Activated CD4-positive, alpha-beta T cell treated with anti-CD3 and anti-CD28 coated beads for 36 hours (primary cell): Measurements from ENCODE around the gene PGM3. TPM values are rescaled to one million over a fixed set of nuclear protein-coding genes. Genes with fewer than 3 reads are reported as not detected.

Source experiments
- ATAC-seq: fragments of 200-7000 bp; cut with Tn5 transposase; one replicate; pipeline ENCODE4 v1.10.0; 2021; ENCODE audit warnings: mild to moderate bottlenecking, moderate library complexity
- CTCF ChIA-PET: fragments of 350-600 bp; sonication (Branson Sonifier 250); formaldehyde crosslinking; loops from one replicate; lab custom pipeline; 2021; ENCODE audit warnings: antibody characterized with exemption; lab: Charles Lee
- POLR2A ChIA-PET: fragments of 350-600 bp; sonication (Branson Sonifier 250); formaldehyde crosslinking; loops from one replicate; lab custom pipeline; 2021; ENCODE audit warnings: antibody characterized with exemption, inconsistent platforms; lab: Charles Lee
- DNase-seq: peaks from one replicate; pipeline ENCODE4 v3.0.0-alpha.2; 2020
- H3K27ac Mint-ChIP-seq: one replicate; pipeline ENCODE4 v1.8.0; 2021; ENCODE audit warnings: mixed read lengths
- H3K27me3 Mint-ChIP-seq: one replicate; pipeline ENCODE4 v1.8.0; 2021; ENCODE audit warnings: mixed read lengths
- H3K36me3 Mint-ChIP-seq: one replicate; pipeline ENCODE4 v1.8.0; 2021; ENCODE audit warnings: low read depth, mixed read lengths
- H3K4me1 Mint-ChIP-seq: one replicate; pipeline ENCODE4 v1.8.0; 2021; ENCODE audit warnings: mixed read lengths
- H3K4me3 Mint-ChIP-seq: one replicate; pipeline ENCODE4 v1.8.0; 2021; ENCODE audit warnings: mild to moderate bottlenecking, moderate library complexity, mixed read lengths
- H3K9me3 Mint-ChIP-seq: one replicate; pipeline ENCODE4 v1.8.0; 2021; ENCODE audit warnings: low read depth, mixed read lengths
- intact Hi-C, 2 experiments: fragments of 100-400 bp; cut with DNase I in 1 of 2; cut with micrococcal nuclease in 1 of 2; formaldehyde crosslinking; loops; one replicate each; pipeline versions ENCODE4 v1.14.2 to v1.15.1; 2022 to 2024; cut with DNase I, micrococcal nuclease
- total RNA-seq, 2 experiments: library from RNA; stranded (reverse); gene quantifications; one replicate each; pipeline ENCODE4 v1.2.3, GENCODE V29; 2021

Gene PGM3
- total RNA-seq, 2 experiments from 2014 or later, result 12.6 to 19.6 TPM

DNA sequence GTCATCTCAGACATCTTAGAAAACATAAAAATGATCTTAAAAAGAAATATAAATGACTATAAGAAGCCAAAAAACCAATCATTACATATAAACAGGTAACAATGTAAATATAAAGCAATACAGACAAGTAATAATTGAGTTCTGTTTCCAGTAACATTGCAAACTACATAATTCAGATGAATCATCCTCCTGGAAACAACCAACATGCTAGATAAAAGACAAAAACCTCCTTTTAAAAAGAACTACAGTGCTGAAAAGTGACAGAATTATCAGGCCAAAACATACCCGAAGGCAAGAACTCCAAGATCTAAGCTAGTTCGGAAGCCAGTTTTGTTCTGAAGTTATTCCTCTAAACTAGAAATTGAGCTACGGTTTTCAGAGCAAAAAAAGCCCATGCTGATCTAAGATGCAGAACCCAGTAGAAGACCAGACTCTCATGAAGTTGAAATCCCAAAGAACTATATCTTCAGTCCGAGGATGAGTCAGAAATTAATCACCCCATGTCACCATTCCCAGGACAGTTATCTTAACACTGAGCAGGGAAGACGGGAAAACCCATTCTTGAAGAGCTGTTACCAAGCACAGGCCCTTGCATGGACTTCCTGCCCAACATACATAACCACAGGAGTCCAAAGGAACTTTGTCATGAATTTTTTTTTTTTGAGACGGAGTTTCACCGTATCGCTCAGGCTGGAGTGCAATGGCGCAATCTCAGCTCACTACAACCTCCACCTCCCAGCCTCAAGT is 9.8 kb downstream of the PGM3 start:
- no peak for DNase-seq
- Mint-ChIP-seq H3K4me3 (no peak overlapping the region), H3K27me3 (no peaks in the 10 kb centered on the region), H3K9me3 (no peaks in the 10 kb centered on the region), H3K36me3 (peaks cover 44% of the 10 kb centered on the region), H3K27ac (no peak overlapping the region), H3K4me1 (no peaks in the 10 kb centered on the region)
- intact Hi-C loops, result no loop called here
- CTCF ChIA-PET, result interaction anchor here (1.1 to 1.5 kb wide), 4 partner anchors 11 to 39 kb away, joined by 3 to 4 read pairs (median 3); no protein-coding TSS in a partner anchor
- no peak for ATAC-seq
- POLR2A ChIA-PET, result no interaction called here

DNA sequence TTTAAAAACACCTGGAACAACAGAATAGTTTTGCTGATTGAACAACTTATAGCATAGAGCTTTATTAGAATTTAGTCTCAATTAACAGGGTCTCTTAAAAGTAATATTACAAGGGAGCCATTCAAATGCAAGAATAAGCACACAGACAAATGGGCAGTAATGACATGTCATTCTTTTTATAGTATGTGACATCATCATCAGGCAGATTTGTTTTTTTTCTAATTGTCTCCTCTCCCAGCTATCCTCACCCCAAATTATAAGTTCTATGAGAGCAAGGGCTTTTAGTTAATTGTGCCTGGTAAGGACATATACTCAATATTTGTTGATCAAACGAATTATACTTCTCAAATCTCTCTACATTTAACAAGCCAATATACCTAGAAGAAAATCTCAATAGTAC is 11.0 kb downstream of the PGM3 start:
- intact Hi-C loops, result no loop called here
- Mint-ChIP-seq H3K4me3 (no peak overlapping the region), H3K4me1 (no peaks in the 10 kb centered on the region), H3K27ac (no peak overlapping the region), H3K36me3 (peaks cover 49% of the 10 kb centered on the region), H3K9me3 (no peaks in the 10 kb centered on the region), H3K27me3 (no peaks in the 10 kb centered on the region)
- ChIA-PET CTCF (interaction anchor here (0.7 kb wide), 1 partner anchor 20 kb away, joined by 3 read pairs; no protein-coding TSS in a partner anchor), POLR2A (no interaction called here)
- ATAC-seq, result no peak
- DNase-seq, result no peak

DNA sequence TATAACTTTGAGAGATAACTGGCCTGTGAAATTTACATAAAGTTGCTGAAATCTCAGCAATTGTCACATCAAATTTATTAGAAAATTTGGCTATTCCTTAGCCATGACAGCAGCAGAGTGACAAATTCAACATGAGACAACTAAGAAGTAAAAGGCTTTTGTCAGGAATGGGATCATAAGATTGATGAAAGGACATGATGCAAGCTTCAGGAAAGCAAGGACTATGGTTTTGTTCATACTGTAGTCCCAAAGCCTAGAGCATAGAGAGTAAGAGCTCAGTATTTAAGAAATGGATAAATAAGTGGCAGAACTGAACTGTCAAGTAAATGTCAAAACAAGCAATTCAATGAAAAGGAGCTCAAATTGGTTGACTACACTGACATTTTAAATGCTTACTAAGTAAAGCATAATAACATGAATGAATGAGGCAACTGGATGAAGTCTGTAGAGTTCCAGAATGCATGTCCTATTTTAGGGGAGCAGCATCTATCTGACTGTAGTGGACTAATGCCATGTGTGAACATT is 12.6 kb downstream of the PGM3 start:
- no peaks in the 10 kb centered on the region for H3K4me1 Mint-ChIP-seq
- H3K4me3 Mint-ChIP-seq, result no peak overlapping the region
- intact Hi-C loops, result no loop called here
- no peaks in the 10 kb centered on the region for H3K27me3 Mint-ChIP-seq
- H3K36me3 Mint-ChIP-seq, result peaks cover 46% of the 10 kb centered on the region
- DNase-seq (no peak), ATAC-seq (no peak)
- ChIA-PET POLR2A (no interaction called here), CTCF (interaction anchor here (1.8 kb wide), 1 partner anchor 8 kb away, joined by 4 read pairs; no protein-coding TSS in a partner anchor)
- H3K9me3 Mint-ChIP-seq, result no peaks in the 10 kb centered on the region
- no peak overlapping the region for H3K27ac Mint-ChIP-seq

DNA sequence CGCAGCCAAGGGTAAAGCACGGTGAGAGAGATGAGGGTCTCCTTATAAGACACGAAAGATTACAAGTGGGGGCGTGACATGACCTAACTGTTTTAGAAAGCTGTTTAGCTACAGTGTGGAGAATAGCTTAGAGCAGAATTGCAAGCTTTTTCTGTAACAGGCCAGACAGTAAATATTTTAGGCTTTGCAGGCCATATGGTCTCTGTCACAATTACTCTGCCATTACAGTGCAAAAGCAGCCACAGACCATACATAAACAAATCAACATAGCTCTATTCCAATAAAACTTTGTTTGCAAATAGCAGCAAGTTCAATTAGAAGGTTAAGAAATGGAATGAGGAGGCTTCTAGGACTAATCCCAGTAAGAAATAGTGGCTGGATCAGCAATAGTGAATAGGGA is 16.8 kb downstream of the PGM3 start:
- Mint-ChIP-seq H3K27me3 (no peaks in the 10 kb centered on the region), H3K27ac (no peak overlapping the region), H3K36me3 (peaks cover 27% of the 10 kb centered on the region), H3K4me3 (no peak overlapping the region), H3K9me3 (no peaks in the 10 kb centered on the region), H3K4me1 (no peaks in the 10 kb centered on the region)
- ATAC-seq, result no peak
- ChIA-PET POLR2A (no interaction called here), CTCF (no interaction called here)
- DNase-seq, result no peak
- intact Hi-C loops, result no loop called here

DNA sequence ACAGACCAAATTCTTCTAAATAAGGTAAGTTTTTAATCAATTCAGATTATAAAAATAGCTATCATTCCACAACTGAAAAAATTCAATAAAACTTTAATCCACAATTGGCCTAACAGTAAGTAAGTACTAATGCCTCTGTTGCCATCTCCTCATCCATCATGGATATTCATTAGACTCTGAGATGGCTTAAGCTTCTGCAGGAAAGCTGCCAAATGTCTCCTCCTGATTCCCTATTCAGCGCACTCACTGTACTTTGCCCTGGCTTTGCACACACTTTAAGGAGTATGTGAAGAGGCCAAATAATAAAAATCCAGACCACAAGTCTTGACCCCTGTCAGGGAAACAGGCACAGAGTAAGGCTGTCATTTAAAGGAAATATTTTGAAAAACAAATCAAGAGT is 23.6 kb downstream of the PGM3 start:
- DNase-seq (no peak), ATAC-seq (no peak)
- POLR2A ChIA-PET, result no interaction called here
- H3K36me3 Mint-ChIP-seq, result peaks cover 46% of the 10 kb centered on the region
- H3K4me3 Mint-ChIP-seq, result no peak overlapping the region
- CTCF ChIA-PET, result interaction anchor here (1.4 kb wide), 1 partner anchor 102 kb away, joined by 4 read pairs; the partner anchor contains the start of gene DOP1A
- no peaks in the 10 kb centered on the region for H3K4me1 Mint-ChIP-seq
- H3K27me3 Mint-ChIP-seq, result no peaks in the 10 kb centered on the region
- intact Hi-C loops, result no loop called here
- H3K9me3 Mint-ChIP-seq, result no peaks in the 10 kb centered on the region
- no peak overlapping the region for H3K27ac Mint-ChIP-seq

DNA sequence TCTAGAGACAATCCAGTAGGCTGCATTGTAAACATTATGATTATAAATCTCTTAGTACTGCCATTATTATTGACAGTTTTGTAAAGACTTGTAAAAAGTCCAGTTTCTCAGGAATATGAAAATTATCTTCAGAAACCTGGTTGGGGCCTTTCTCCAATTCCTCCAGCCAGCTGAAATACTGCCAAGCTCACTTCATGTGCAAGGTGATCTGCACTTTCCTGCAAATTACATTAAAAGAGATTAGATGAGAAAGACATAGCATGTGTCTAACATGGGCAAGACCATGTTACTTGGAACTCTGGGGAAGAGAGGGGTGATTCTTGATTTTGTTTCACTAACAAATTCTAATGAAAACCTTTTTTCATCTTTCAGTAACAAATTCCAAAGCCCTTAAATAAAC is 24.0 kb downstream of the PGM3 start:
- no peaks in the 10 kb centered on the region for H3K9me3 Mint-ChIP-seq
- ATAC-seq, result no peak
- H3K4me1 Mint-ChIP-seq, result no peaks in the 10 kb centered on the region
- no peak overlapping the region for H3K27ac Mint-ChIP-seq
- ChIA-PET CTCF (interaction anchor here (1.4 kb wide), 1 partner anchor 102 kb away, joined by 4 read pairs; the partner anchor contains the start of gene DOP1A), POLR2A (no interaction called here)
- no peaks in the 10 kb centered on the region for H3K27me3 Mint-ChIP-seq
- H3K36me3 Mint-ChIP-seq, result peaks cover 45% of the 10 kb centered on the region
- no peak for DNase-seq
- intact Hi-C loops, result no loop called here
- no peak overlapping the region for H3K4me3 Mint-ChIP-seq

DNA sequence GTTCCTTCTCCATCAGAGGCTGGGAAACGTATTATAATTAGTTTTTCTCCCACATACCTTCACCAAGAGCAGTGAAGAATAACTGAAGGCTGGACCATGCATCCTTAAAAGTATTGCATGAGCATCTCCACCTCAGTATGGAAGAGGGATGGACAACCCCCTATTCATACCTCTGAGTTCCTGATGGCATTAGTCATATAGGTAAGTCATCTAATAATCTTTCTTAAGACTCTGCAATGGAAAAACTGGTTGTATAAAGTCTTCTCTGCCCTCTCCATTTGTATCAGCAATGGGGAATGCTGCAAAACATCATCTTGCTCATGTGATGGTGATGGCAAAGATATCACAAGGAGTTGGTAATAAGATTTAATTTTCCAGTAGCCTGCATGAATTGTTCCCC is 24.5 kb downstream of the PGM3 start:
- ChIA-PET POLR2A (no interaction called here), CTCF (interaction anchor here (0.6 kb wide), 1 partner anchor 53 kb away, joined by 3 read pairs; no protein-coding TSS in a partner anchor)
- Mint-ChIP-seq H3K27me3 (no peaks in the 10 kb centered on the region), H3K4me1 (no peaks in the 10 kb centered on the region), H3K9me3 (no peaks in the 10 kb centered on the region), H3K36me3 (peaks cover 45% of the 10 kb centered on the region), H3K4me3 (no peak overlapping the region), H3K27ac (no peak overlapping the region)
- intact Hi-C loops, result no loop called here
- ATAC-seq (no peak), DNase-seq (no peak)

DNA sequence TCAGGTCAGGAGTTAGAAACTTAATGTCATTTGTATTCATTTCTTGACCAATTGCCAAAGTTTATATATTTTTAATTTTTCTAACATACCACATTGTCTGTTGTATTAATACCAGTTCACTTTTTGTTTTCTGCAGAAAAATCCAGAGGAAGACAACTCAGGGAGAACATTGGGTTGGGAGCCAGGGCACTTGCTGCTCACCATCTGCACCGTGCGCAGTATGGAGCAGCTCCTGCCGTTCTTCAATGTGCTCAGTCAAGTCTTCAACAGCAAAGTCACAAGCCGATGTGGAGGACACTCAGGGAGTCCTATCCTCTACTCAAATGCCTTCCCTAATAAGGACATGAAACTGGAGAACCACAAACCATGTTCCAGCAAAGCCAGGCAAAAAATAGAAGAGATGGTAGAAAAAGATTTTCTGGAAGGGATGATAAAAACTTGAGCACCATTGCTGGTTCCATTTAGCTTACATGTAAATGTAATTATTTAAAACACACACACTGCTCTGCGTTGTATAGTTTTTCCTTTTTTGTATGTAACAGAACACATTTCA is 25.3 kb downstream of the PGM3 start:
- H3K4me1 Mint-ChIP-seq, result no peaks in the 10 kb centered on the region
- DNase-seq (no peak), ATAC-seq (no peak)
- no peaks in the 10 kb centered on the region for H3K27me3 Mint-ChIP-seq
- intact Hi-C loops, result no loop called here
- no peak overlapping the region for H3K27ac Mint-ChIP-seq
- H3K9me3 Mint-ChIP-seq, result no peaks in the 10 kb centered on the region
- peaks cover 39% of the 10 kb centered on the region for H3K36me3 Mint-ChIP-seq
- CTCF ChIA-PET, result interaction anchor here (0.6 to 1.2 kb wide), 2 partner anchors 52 to 101 kb away, joined by 3 to 4 read pairs; partner anchors contain the start of gene DOP1A
- POLR2A ChIA-PET, result no interaction called here
- H3K4me3 Mint-ChIP-seq, result no peak overlapping the region

DNA sequence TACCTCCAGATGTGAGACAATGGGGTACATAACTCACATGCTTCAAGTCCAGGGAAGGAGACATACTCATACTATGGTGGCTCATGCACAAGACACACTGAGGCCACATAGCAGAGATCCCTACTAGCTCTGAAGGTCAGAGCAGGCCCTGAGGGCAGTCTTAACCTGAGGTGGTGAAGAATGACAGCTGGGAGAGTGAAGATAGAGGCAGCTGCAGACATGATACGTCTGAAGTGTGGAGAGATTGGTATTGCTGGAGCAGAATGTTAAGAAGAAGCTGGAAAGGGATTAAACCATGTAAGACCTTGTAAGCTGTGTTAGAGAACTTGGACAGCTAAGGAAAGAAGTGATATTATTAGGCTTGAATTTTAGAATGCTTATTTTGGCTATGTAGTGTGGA is 32.9 kb downstream of the PGM3 start:
- CTCF ChIA-PET, result no interaction called here
- POLR2A ChIA-PET, result no interaction called here
- no peak for ATAC-seq

DNA sequence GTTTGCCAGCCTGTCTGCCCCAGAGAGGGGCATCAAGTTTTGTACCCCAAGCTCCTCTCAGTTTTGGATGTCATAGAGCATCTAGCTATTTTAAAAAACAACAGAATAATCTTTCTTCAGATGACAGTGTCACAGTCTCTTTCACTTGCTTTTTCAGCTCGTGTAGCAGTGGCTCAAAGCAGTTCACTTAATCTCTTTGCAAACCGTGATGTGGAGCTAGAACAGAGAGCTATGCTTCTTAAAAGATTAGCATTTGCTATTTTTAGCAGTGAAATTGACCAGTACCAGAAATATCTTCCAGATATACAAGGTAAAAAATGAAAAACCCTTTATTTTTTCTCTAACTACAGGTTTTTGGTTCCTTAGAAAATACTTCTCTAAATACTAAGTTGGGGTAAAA is 37.3 kb downstream of the PGM3 start:
- Mint-ChIP-seq H3K27ac (no peak overlapping the region), H3K9me3 (no peaks in the 10 kb centered on the region), H3K4me1 (no peaks in the 10 kb centered on the region), H3K36me3 (peaks cover 19% of the 10 kb centered on the region), H3K4me3 (no peak overlapping the region), H3K27me3 (no peaks in the 10 kb centered on the region)
- ChIA-PET POLR2A (no interaction called here), CTCF (interaction anchor here (1.6 to 1.7 kb wide), 2 partner anchors 18 to 88 kb away, joined by 3 to 6 read pairs; partner anchors contain the start of gene DOP1A)
- DNase-seq (no peak), ATAC-seq (no peak)
- intact Hi-C loops, result no loop called here

More for the DNA sequence above, 32.9 kb downstream of the PGM3 start:
- H3K4me1 Mint-ChIP-seq, result no peaks in the 10 kb centered on the region
- no peaks in the 10 kb centered on the region for H3K9me3 Mint-ChIP-seq
- intact Hi-C loops, result no loop called here
- H3K27ac Mint-ChIP-seq, result no peak overlapping the region
- H3K4me3 Mint-ChIP-seq, result no peak overlapping the region
- no peak for DNase-seq
- peaks cover 16% of the 10 kb centered on the region for H3K36me3 Mint-ChIP-seq
- H3K27me3 Mint-ChIP-seq, result no peaks in the 10 kb centered on the region

DNA sequence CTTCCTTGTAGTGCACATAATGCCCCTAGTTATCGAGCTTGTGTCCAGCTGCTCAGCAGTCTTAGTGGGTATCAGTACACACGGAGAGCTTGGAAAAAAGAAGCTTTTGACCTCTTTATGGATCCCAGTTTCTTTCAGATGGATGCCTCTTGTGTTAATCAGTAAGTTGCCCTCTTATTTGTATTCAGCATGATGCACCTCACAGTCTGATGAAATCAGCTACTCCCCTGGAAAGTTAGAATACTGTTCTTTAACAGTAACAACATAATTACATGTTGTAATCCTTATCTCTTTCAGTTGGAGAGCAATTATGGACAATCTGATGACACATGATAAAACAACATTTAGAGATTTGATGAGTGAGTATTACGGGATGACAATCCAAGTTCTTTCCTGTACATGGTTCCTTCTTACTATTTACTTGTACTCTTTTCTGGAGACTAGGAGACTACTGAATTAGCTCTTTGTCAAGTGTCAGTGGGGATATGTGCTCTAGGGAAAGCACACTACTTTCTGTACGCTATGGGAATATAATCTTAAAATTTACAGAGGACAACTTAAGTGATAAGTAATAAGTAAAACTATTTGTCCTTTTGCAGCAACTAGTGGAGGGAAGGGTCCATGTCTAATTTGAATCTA is 39.1 kb downstream of the PGM3 start:
- H3K4me1 Mint-ChIP-seq, result no peaks in the 10 kb centered on the region
- H3K9me3 Mint-ChIP-seq, result no peaks in the 10 kb centered on the region
- H3K4me3 Mint-ChIP-seq, result no peak overlapping the region
- no peak for DNase-seq
- CTCF ChIA-PET, result interaction anchor here (0.6 kb wide), 1 partner anchor 9 kb away, joined by 3 read pairs; no protein-coding TSS in a partner anchor
- ATAC-seq, result no peak
- intact Hi-C loops, result no loop called here
- POLR2A ChIA-PET, result no interaction called here
- H3K27ac Mint-ChIP-seq, result no peak overlapping the region
- H3K36me3 Mint-ChIP-seq, result peaks cover 14% of the 10 kb centered on the region
- H3K27me3 Mint-ChIP-seq, result no peaks in the 10 kb centered on the region
